ENCODE data around the gene FLT1.

Gene FLT1

GRCh38 chr13:28457521-28457920 is 37.4 kb downstream of the FLT1 start:
- FAIRE-seq = no peak

- no peak for FAIRE-seq
These were observed 39.2 kb downstream of the FLT1 start for GRCh38 chr13:28455580-28456194.

- FAIRE-seq = no peak
These were observed 42.2 kb downstream of the FLT1 start for GRCh38 chr13:28452755-28453154.

GRCh38 chr13:28451482-28452217 is 43.3 kb downstream of the FLT1 start:
- FAIRE-seq = no peak

- FAIRE-seq = no peak
These were observed 44.8 kb downstream of the FLT1 start for GRCh38 chr13:28449826-28450773.

GRCh38 chr13:28448651-28449358 is 46.1 kb downstream of the FLT1 start:
- no peak for FAIRE-seq

GRCh38 chr13:28447989-28448388 is 46.9 kb downstream of the FLT1 start:
- no peak for FAIRE-seq

GRCh38 chr13:28447206-28447605 is 47.7 kb downstream of the FLT1 start:
- FAIRE-seq = no peak

GRCh38 chr13:28442839-28443238 is 52.1 kb downstream of the FLT1 start:
- no peak for FAIRE-seq

- no peak for FAIRE-seq
These were observed 53.4 kb downstream of the FLT1 start for GRCh38 chr13:28441529-28441928.

- FAIRE-seq = no peak
These were observed 54.0 kb downstream of the FLT1 start for GRCh38 chr13:28440774-28441504.

- no peak for FAIRE-seq
These were observed 56.2 kb downstream of the FLT1 start for GRCh38 chr13:28438598-28439334.

GRCh38 chr13:28438067-28438466 is 56.9 kb downstream of the FLT1 start:
- no peak for FAIRE-seq

GRCh38 chr13:28435917-28436316 is 59.0 kb downstream of the FLT1 start:
- FAIRE-seq = no peak

GRCh38 chr13:28434926-28435325 is 60.0 kb downstream of the FLT1 start:
- FAIRE-seq = no peak

GRCh38 chr13:28432816-28433560 is 61.9 kb downstream of the FLT1 start:
- FAIRE-seq = no peak

GRCh38 chr13:28429685-28430290 is 65.1 kb downstream of the FLT1 start:
- no peak for FAIRE-seq

GRCh38 chr13:28429096-28429495 is 65.8 kb downstream of the FLT1 start:
- FAIRE-seq = no peak

- no peak for FAIRE-seq
These were observed 68.5 kb downstream of the FLT1 start for GRCh38 chr13:28426381-28426780.

GRCh38 chr13:28425793-28426192 is 69.1 kb downstream of the FLT1 start:
- FAIRE-seq = no peak
